CD8-positive, alpha-beta memory T cell (primary cell): ENCODE data around the gene TARP. TPM values are rescaled to one million over a fixed set of nuclear protein-coding genes. Genes with fewer than 3 reads are reported as not detected.
A peak's percentile ranks its signal among the peaks of the same experiment; 100 is the strongest.

Experiments used
- CTCF ChIA-PET: fragments of 350-600 bp; sonication (Branson Sonifier 250); formaldehyde crosslinking; loops from one replicate; lab custom pipeline; 2021; ENCODE audit warnings: antibody characterized with exemption; lab: Charles Lee
- POLR2A ChIA-PET: fragments of 350-600 bp; sonication (Branson Sonifier 250); formaldehyde crosslinking; loops from one replicate; lab custom pipeline; 2021; ENCODE audit warnings: antibody characterized with exemption; lab: Charles Lee
- DNase-seq, 5 donors: peaks; one replicate each; pipeline versions ENCODE4 v3.0.0 to v3.0.0-alpha.2; 2020 to 2022; ENCODE audit warnings: mixed read lengths in 1 of 5
- H3K27ac ChIP-seq: one replicate; pipeline ENCODE4 v1.7.0; 2013; ENCODE audit warnings: low read depth, mild to moderate bottlenecking, low read length, moderate library complexity
- H3K27me3 ChIP-seq: 2 replicates; pipeline ENCODE4 v1.7.0; 2013; ENCODE audit warnings: low read length, mild to moderate bottlenecking; ENCODE audit not compliant: insufficient read depth, poor library complexity, severe bottlenecking
- H3K36me3 ChIP-seq: 2 replicates; pipeline ENCODE4 v1.7.0; 2013; ENCODE audit warnings: mild to moderate bottlenecking, low read length, moderate library complexity; ENCODE audit not compliant: insufficient read depth
- H3K4me1 ChIP-seq: 2 replicates; pipeline ENCODE4 v1.7.0; 2013; ENCODE audit warnings: mild to moderate bottlenecking, low read length, moderate library complexity; ENCODE audit not compliant: insufficient read depth
- H3K4me3 ChIP-seq: 2 replicates; pipeline ENCODE4 v1.7.0; 2013; ENCODE audit warnings: mild to moderate bottlenecking, low read length
- H3K9me3 ChIP-seq: 2 replicates; pipeline ENCODE4 v1.7.0; 2013; ENCODE audit warnings: mild to moderate bottlenecking, low read length
- H3K27ac Mint-ChIP-seq, 8 donors: one replicate each; pipeline ENCODE4 v1.8.0; 2020 to 2021; ENCODE audit warnings: mixed read lengths in 8 of 8, mild to moderate bottlenecking in 6 of 8, inconsistent platforms in 3 of 8, moderate library complexity in 3 of 8
- H3K27me3 Mint-ChIP-seq, 2 donors: one replicate each; pipeline ENCODE4 v1.8.0; 2020 to 2021; ENCODE audit warnings: mixed read lengths in 2 of 2, mild to moderate bottlenecking in 1 of 2, moderate library complexity in 1 of 2
- H3K36me3 Mint-ChIP-seq, 3 donors: one replicate each; pipeline ENCODE4 v1.8.0; 2020 to 2021; ENCODE audit warnings: mixed read lengths in 3 of 3, inconsistent platforms in 1 of 3, mild to moderate bottlenecking in 1 of 3
- H3K4me1 Mint-ChIP-seq, 3 donors: one replicate each; pipeline ENCODE4 v1.8.0; 2020 to 2021; ENCODE audit warnings: mixed read lengths in 3 of 3, inconsistent platforms in 1 of 3, mild to moderate bottlenecking in 1 of 3
- H3K4me3 Mint-ChIP-seq, 7 donors: one replicate each; pipeline ENCODE4 v1.8.0; 2020 to 2021; ENCODE audit warnings: mixed read lengths in 7 of 7, mild to moderate bottlenecking in 6 of 7, moderate library complexity in 4 of 7, inconsistent platforms in 2 of 7
- H3K9me3 Mint-ChIP-seq, 5 donors: one replicate each; pipeline ENCODE4 v1.8.0; 2020 to 2022; ENCODE audit warnings: mixed read lengths in 5 of 5, mild to moderate bottlenecking in 3 of 5, moderate library complexity in 2 of 5, inconsistent platforms in 1 of 5
- polyA plus RNA-seq: library from polyadenylated mRNA; unstranded; fragments of 300-500 nt; fragmentation: Illumina TruSeq; gene quantifications from one replicate; pipeline ENCODE4 v1.2.3, GENCODE V29; 2021
- total RNA-seq, 2 experiments: library from RNA; stranded (reverse); gene quantifications; one replicate each; pipeline ENCODE4 v1.2.3, GENCODE V29; 2021

The TARP gene

DNA sequence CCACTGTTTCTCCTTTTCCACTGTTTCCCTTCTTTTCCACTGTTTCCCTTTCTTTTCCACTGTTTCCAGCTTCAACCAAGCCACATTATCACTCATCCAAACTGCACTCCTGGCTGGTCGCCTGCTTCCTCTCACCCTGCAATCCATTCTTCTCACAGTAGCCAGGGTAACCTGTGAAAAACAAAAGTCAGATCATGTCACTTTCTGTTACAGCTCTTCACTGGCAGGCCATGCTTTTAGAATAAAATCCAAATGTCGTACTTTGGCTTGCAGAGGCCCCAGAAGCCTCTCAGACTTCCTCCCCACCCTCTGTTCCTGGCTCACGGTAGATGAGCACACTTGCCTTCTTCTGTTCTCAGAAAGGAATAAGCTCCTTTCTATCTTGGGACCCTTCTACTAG, 61.5 kb downstream of the TARP start:
- no peaks in the 10 kb centered on the region for H3K9me3 ChIP-seq
- ChIA-PET POLR2A (no interaction called here), CTCF (interaction anchor here (1.1 to 2.9 kb wide), 6 partner anchors 11 to 162 kb away, joined by 3 to 18 read pairs (median 6); no protein-coding TSS in a partner anchor)
- Mint-ChIP-seq H3K4me1 (peaks cover 19 to 33% (median 21%) of the 10 kb centered on the region in 3 donors), H3K36me3 (peaks cover 4 to 49% (median 13%) of the 10 kb centered on the region in 3 donors), H3K4me3 (no peak overlapping the region), H3K27me3 (peaks cover 0 to 1% of the 10 kb centered on the region in 2 donors), H3K9me3 (no peaks in the 10 kb centered on the region), H3K27ac (peak overlapping the region in 6 of 8 donors; percentile 15 to 74 (median 57))
- no peak overlapping the region for H3K4me3 ChIP-seq
- peaks cover 17% of the 10 kb centered on the region for H3K4me1 ChIP-seq
- H3K27ac ChIP-seq, result no peak overlapping the region
- H3K36me3 ChIP-seq, result no peaks in the 10 kb centered on the region
- H3K27me3 ChIP-seq, result no peaks in the 10 kb centered on the region
- DNase-seq, result no peak

DNA sequence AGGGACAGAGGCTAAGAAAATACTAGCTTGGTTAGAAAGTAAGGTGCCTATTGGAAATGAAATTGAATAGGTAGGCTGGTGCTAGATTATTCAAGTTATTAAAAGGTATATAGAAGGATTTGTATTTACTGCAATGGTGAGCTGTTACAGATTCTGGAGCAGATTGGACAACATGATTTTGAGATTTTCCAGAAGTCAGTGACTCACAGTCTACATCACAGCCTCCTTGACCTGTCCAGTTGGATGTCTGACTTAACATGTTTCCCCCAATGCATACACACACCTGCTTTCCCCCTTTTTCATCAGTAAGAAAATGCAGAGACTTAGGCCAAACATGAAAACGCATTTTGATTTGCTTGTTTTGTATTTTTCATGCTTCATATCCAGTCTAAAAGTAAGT, 62.0 kb downstream of the TARP start:
- no peak overlapping the region for H3K4me3 ChIP-seq
- no peaks in the 10 kb centered on the region for H3K36me3 ChIP-seq
- peaks cover 12% of the 10 kb centered on the region for H3K4me1 ChIP-seq
- no peak overlapping the region for H3K27ac ChIP-seq
- H3K27me3 ChIP-seq, result no peaks in the 10 kb centered on the region
- DNase-seq, result no peak
- H3K4me3 Mint-ChIP-seq, result no peak overlapping the region
- peaks cover 0 to 1% of the 10 kb centered on the region in 2 donors for H3K27me3 Mint-ChIP-seq
- H3K9me3 Mint-ChIP-seq, result no peaks in the 10 kb centered on the region
- H3K4me1 Mint-ChIP-seq, result peaks cover 16 to 29% (median 17%) of the 10 kb centered on the region in 3 donors
- peaks cover 4 to 48% (median 13%) of the 10 kb centered on the region in 3 donors for H3K36me3 Mint-ChIP-seq
- POLR2A ChIA-PET, result no interaction called here
- CTCF ChIA-PET, result interaction anchor here (1.1 to 2.9 kb wide), 6 partner anchors 11 to 163 kb away, joined by 3 to 18 read pairs (median 6); no protein-coding TSS in a partner anchor
- H3K27ac Mint-ChIP-seq, result peak overlapping the region in 5 of 8 donors; percentile 42 to 73 (median 50)
- H3K9me3 ChIP-seq, result no peaks in the 10 kb centered on the region

Other genes with a start within 250 kb of the TARP start
- 10 to 100 TPM; 41.5 to 43.8 TPM for gene STARD3NL, start 95.4 kb downstream of the TARP start, total RNA-seq
- gene STARD3NL, start 95.4 kb downstream of the TARP start, polyA plus RNA-seq, result 54.2 TPM